PFSK-1 (cell line): ENCODE data around the gene GFRA4.

Source experiments
- FOXP2 ChIP-seq: optimal IDR thresholded peaks from 2 replicates; pipeline ENCODE3; 2011; ENCODE audit warnings: borderline replicate concordance, control low read depth, inconsistent platforms; ENCODE audit not compliant: insufficient read depth; ENCODE audit errors: extremely low read length, extremely low read depth
- POLR2AphosphoS5 ChIP-seq: IDR thresholded peaks from 2 replicates; pipeline ENCODE4 v1.6.1; 2012; ENCODE audit warnings: low read depth, mild to moderate bottlenecking, control low read depth, low read length, moderate library complexity
- SIN3A ChIP-seq: IDR thresholded peaks from 2 replicates; pipeline ENCODE4 v1.6.1; 2012; ENCODE audit warnings: mild to moderate bottlenecking, low read length, moderate library complexity, borderline replicate concordance; ENCODE audit not compliant: insufficient read depth
- TAF1 ChIP-seq: IDR thresholded peaks from 2 replicates; pipeline ENCODE4 v1.6.1; 2012; ENCODE audit warnings: low read length, control low read depth, borderline replicate concordance; ENCODE audit not compliant: insufficient read depth
- TF ChIP-seq, protein P1 (sequence below), 2 experiments: IDR thresholded peaks; 2 replicates each; pipeline versions ENCODE4 v1.6.1 to v1.8.0; 2011 to 2012; ENCODE audit warnings: low read depth in 2 of 2, low read length in 2 of 2, control low read depth in 1 of 2, inconsistent platforms in 1 of 2, mild to moderate bottlenecking in 1 of 2, moderate library complexity in 1 of 2; ENCODE audit not compliant: insufficient read depth in 1 of 2

Gene GFRA4

DNA sequence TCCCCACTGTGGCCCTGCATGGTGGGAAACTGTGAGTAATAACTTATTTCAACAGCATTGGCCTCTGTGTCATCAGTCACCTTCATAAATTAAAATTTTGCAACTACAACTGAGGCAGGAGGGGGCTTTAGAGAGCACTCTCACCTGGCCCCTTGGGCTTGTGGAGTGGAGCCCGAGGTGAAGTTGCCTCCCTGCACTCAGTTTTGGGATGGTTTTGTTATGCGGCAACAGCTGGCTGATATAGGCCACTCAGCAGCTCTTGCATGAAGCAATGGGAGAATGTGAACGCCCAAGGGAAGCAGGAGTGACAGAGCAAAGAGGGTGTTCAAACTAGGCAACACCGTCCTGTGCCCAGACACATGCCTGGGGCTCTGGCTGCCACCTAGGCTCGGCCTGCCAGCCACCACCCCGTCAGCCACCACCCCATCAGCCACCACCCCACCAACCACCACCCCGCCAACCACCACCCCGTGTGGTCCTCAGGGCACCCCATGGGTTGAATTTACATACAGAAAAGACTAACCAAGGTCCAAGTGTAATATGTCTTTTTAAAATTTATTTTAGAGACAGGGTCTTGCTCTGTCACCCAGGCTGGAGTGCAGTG is 4.3 kb upstream of the GFRA4 start:
- TF ChIP-seq, protein P1, sequence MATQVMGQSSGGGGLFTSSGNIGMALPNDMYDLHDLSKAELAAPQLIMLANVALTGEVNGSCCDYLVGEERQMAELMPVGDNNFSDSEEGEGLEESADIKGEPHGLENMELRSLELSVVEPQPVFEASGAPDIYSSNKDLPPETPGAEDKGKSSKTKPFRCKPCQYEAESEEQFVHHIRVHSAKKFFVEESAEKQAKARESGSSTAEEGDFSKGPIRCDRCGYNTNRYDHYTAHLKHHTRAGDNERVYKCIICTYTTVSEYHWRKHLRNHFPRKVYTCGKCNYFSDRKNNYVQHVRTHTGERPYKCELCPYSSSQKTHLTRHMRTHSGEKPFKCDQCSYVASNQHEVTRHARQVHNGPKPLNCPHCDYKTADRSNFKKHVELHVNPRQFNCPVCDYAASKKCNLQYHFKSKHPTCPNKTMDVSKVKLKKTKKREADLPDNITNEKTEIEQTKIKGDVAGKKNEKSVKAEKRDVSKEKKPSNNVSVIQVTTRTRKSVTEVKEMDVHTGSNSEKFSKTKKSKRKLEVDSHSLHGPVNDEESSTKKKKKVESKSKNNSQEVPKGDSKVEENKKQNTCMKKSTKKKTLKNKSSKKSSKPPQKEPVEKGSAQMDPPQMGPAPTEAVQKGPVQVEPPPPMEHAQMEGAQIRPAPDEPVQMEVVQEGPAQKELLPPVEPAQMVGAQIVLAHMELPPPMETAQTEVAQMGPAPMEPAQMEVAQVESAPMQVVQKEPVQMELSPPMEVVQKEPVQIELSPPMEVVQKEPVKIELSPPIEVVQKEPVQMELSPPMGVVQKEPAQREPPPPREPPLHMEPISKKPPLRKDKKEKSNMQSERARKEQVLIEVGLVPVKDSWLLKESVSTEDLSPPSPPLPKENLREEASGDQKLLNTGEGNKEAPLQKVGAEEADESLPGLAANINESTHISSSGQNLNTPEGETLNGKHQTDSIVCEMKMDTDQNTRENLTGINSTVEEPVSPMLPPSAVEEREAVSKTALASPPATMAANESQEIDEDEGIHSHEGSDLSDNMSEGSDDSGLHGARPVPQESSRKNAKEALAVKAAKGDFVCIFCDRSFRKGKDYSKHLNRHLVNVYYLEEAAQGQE (IDR thresholded peaks at IDR 0.05; ENCODE audit: insufficient read depth in 1 of 2, low read depth in 2 of 2, low read length in 2 of 2): no peak
- TF ChIP-seq FOXP2 (no peak), TAF1 (no peak), SIN3A (no peak), POLR2AphosphoS5 (no peak)

DNA sequence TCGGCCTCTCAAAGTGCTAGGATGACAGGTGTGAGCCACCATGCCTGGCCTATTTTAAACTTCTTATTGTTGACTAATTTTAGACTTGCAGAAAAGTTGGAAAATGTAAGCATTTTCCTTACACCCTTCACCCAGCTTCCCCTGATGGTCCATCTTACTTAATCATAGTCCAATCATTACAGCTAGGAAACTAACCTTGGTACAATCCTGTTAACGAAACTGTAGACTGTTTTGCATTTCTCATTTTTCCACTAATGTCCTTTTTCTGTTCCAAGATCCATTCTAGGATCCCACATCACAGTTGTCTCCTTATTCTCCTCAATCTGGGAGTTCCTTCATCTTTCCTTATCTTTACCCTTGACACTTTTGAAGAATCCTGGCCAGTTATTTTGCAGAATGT is 659 bp upstream of the GFRA4 start:
- no peak for TF ChIP-seq SIN3A
- no peak for TF ChIP-seq FOXP2
- TF ChIP-seq, protein P1 (IDR thresholded peaks at IDR 0.05; ENCODE audit: insufficient read depth in 1 of 2, low read depth in 2 of 2, low read length in 2 of 2): no peak
- TF ChIP-seq POLR2AphosphoS5: no peak
- TF ChIP-seq TAF1: no peak

DNA sequence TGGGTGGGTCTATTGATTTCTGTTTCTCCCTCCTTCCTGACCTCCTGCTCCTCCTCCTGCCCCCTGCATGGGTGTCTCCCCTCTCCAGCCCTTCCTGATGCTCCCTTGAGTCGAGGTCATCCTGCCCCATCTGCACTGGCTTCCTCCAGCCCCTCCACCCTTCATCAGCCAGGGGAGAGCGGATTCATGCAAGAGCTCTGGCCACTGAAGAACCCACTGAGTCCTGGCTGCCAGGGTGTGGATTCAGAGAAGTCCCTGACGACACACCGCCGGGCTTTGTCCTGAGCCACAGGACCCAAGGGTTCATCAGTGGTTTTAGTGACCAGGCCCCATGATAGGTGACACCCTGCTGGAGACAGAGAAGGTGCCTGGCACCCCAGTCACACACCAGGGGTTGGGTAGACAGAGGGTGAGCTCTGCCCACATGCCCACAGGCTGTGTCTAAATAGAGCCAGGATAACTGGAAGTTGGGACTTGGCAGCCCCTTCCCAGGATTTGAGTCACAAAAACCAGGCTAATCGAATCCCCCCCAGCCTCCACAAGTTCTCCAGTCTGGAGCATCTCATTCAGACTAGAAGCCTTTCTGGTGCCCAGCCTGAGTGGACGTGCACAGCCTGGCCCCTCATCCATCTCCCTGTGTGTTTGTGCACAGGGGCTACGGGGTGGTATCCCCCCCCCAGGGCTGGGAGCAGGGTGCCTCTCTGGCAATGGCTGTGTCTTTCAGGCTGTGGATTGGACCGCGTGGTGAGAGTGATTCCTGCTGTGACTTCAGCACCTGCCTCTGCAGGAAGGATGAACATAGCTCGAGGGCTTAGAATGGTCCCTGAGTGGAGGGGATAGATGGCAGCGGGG is 1.2 kb downstream of the GFRA4 start:
- TF ChIP-seq, protein P1 (IDR thresholded peaks at IDR 0.05; ENCODE audit: insufficient read depth in 1 of 2, low read depth in 2 of 2, low read length in 2 of 2): no peak
- TF ChIP-seq SIN3A (no peak), POLR2AphosphoS5 (no peak), FOXP2 (no peak)

DNA sequence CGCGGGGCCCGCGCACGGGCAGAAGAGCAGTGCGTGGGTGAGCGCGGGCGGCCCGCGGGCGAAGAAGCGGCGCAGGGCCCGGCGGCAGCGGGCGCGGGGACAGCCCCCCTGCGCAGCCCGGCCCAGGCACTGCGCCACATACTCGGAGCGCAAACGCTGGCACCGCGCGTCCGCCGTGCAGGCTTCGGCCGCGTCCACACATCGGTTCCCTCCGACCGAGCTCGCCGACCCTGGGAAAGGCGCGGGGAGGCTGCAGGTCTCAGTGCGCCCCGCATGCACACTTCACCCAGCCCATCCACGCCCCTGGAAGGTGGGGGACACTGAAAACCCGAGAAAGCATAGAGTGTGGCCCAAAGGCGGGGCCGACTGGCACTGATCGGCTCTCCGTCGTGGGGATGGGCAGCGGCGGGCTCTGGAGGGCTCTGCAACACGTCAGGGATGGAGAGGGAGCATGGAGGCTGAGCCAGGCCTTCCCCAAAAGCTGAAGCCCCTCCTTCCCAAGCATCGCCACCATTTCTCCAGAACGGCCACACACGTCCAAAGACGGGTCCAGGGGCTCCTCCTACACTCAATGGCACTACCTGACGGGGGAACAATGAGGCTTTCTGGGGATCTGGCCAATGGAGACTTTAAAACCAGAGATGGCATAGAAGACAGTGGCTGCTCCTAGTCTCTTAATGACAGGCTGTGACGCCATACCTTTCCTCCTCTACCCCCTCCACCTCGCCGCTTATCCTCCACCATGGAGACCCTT is 2.0 kb downstream of the GFRA4 start:
- TF ChIP-seq SIN3A (no peak), POLR2AphosphoS5 (no peak), FOXP2 (no peak), TAF1 (no peak)
- TF ChIP-seq, protein P1 (IDR thresholded peaks at IDR 0.05; ENCODE audit: insufficient read depth in 1 of 2, low read depth in 2 of 2, low read length in 2 of 2): no peak
